ENCODE data around the gene PRKN. TPM values are rescaled to one million over a fixed set of nuclear protein-coding genes. Genes with fewer than 3 reads are reported as not detected.

Gene PRKN
- total and polyA plus RNA-seq, 2 donors (not counting 3 experiments of a cell fraction or from before 2014, with no cell fraction given): 0.06 TPM; not detected in 1

GRCh38 chr6:162416307-162416706 is 311.3 kb downstream of the PRKN start:
- dilution Hi-C loops (cut with MboI; ENCODE audit: extremely low pct_ligation_motif_present, low sequenced_read_pairs): no loop called here
- DNase-seq (ENCODE audit: low read depth, low spot score) (no peak), FAIRE-seq (no peak)
- CTCF ChIA-PET: no interaction called here
- Histone ChIP-seq H3K27me3 (ENCODE audit: control insufficient read depth in 2 of 2, insufficient read depth in 2 of 2, low read length in 2 of 2) (no peaks in the 10 kb centered on the region), H3K9me3 (replicated peaks; ENCODE audit: control insufficient read depth, insufficient read depth, low read length) (no peaks in the 10 kb centered on the region), H3K4me2 (ENCODE audit: insufficient read depth, low read length) (no peak overlapping the region), H2AFZ (ENCODE audit: low read depth, low read length) (no peak overlapping the region), H3K4me1 (ENCODE audit: control insufficient read depth, extremely low read depth, insufficient read depth, low read length) (no peaks in the 10 kb centered on the region), H3K9ac (replicated peaks; ENCODE audit: extremely low read depth, insufficient read depth, low read length) (no peak overlapping the region), H4K20me1 (replicated peaks; ENCODE audit: control insufficient read depth, extremely low read depth, insufficient read depth, low read length) (no peaks in the 10 kb centered on the region), H3K9me1 (replicated peaks; ENCODE audit: control insufficient read depth, extremely low read depth, insufficient read depth, low read length) (no peaks in the 10 kb centered on the region), H3K79me2 (ENCODE audit: control insufficient read depth, insufficient read depth, low read length) (no peaks in the 10 kb centered on the region), H3K36me3 (ENCODE audit: control insufficient read depth in 2 of 2, extremely low read depth in 1 of 2, insufficient read depth in 2 of 2, low read length in 2 of 2) (no peaks in the 10 kb centered on the region), H3K4me3 (replicated peaks in 1 of 3; ENCODE audit: insufficient read depth in 1 of 3, low read depth in 1 of 3, low read length in 3 of 3) (no peak overlapping the region), H3K27ac (ENCODE audit: insufficient read depth, low read depth, low read length) (no peak overlapping the region)
- no TSS peak for BruUV-seq (replicated peaks)
- POLR2A ChIA-PET: no interaction called here
- no peak for TF ChIP-seq POLR2A (IDR thresholded peaks at IDR 0.05; ENCODE audit: low read depth, low read length)
- TF ChIP-seq JUN (IDR thresholded peaks at IDR 0.05; ENCODE audit: borderline replicate concordance, insufficient read depth, insufficient read length, low read depth): no peak
- TF ChIP-seq MAX (IDR thresholded peaks at IDR 0.05; ENCODE audit: insufficient read depth, insufficient read length): no peak
- no peak for TF ChIP-seq EZH2 (IDR thresholded peaks at IDR 0.05; ENCODE audit: borderline replicate concordance, low read depth, low read length, severe bottlenecking)
- no peak for TF ChIP-seq POLR2AphosphoS5 (IDR thresholded peaks at IDR 0.05; ENCODE audit: insufficient read depth, low read depth, low read length)
- TF ChIP-seq CTCF (IDR thresholded peaks at IDR 0.05; ENCODE audit: extremely low read depth in 1 of 2, insufficient read depth in 1 of 2, low read depth in 1 of 2, low read length in 2 of 2): no peak
- no peak for TF ChIP-seq FOS (IDR thresholded peaks at IDR 0.05; ENCODE audit: borderline replicate concordance, insufficient read depth, low read length)
- no peak for TF ChIP-seq MYC (IDR thresholded peaks at IDR 0.05; ENCODE audit: low read depth, low read length)
- no peak for TF ChIP-seq GATA2 (IDR thresholded peaks at IDR 0.05; ENCODE audit: insufficient read depth, insufficient read length, low read depth, low read length)
- intact Hi-C loops (cut with micrococcal nuclease): no loop called here

Measured in endothelial cell of umbilical vein (primary cell).